Osteocyte (in vitro differentiated cells): ENCODE results near the gene LRRC59. TPM values are rescaled to one million over a fixed set of nuclear protein-coding genes. Genes with fewer than 3 reads are reported as not detected.
A peak's percentile ranks its signal among the peaks of the same experiment; 100 is the strongest.

Experiments
- DNase-seq: peaks from one replicate; pipeline ENCODE4 v3.0.0; 2021; ENCODE audit warnings: mixed read lengths; ENCODE audit not compliant: unreplicated experiment; ENCODE audit errors: extremely low spot score
- H3K27ac Mint-ChIP-seq: one replicate; pipeline ENCODE4 v1.8.0; 2021; ENCODE audit warnings: mild to moderate bottlenecking, mixed read lengths; ENCODE audit not compliant: unreplicated experiment
- H3K27me3 Mint-ChIP-seq: one replicate; pipeline ENCODE4 v1.8.0; 2021; ENCODE audit warnings: mixed read lengths; ENCODE audit not compliant: unreplicated experiment
- H3K36me3 Mint-ChIP-seq: one replicate; pipeline ENCODE4 v1.8.0; 2021; ENCODE audit warnings: mixed read lengths; ENCODE audit not compliant: unreplicated experiment
- H3K4me1 Mint-ChIP-seq: one replicate; pipeline ENCODE4 v1.8.0; 2021; ENCODE audit warnings: mixed read lengths; ENCODE audit not compliant: unreplicated experiment
- H3K4me3 Mint-ChIP-seq: one replicate; pipeline ENCODE4 v1.8.0; 2021; ENCODE audit warnings: mild to moderate bottlenecking, moderate library complexity, mixed read lengths; ENCODE audit not compliant: unreplicated experiment
- H3K9me3 Mint-ChIP-seq: one replicate; pipeline ENCODE4 v1.8.0; 2021; ENCODE audit warnings: mixed read lengths; ENCODE audit not compliant: unreplicated experiment
- total RNA-seq: library from RNA; stranded (reverse); gene quantifications from 2 replicates; pipeline ENCODE4 v1.2.1, GENCODE V29; 2021
- TF ChIP-seq, protein P1 (sequence below): fragments of 200-600 bp; sonication (generic); IDR thresholded peaks from 2 replicates; pipeline ENCODE4 v1.5.0; 2021; ENCODE audit warnings: antibody characterized with exemption, mild to moderate bottlenecking, moderate library complexity

The LRRC59 gene
- total RNA-seq, 1 donor from 2014 or later, result 87.2 TPM

DNA sequence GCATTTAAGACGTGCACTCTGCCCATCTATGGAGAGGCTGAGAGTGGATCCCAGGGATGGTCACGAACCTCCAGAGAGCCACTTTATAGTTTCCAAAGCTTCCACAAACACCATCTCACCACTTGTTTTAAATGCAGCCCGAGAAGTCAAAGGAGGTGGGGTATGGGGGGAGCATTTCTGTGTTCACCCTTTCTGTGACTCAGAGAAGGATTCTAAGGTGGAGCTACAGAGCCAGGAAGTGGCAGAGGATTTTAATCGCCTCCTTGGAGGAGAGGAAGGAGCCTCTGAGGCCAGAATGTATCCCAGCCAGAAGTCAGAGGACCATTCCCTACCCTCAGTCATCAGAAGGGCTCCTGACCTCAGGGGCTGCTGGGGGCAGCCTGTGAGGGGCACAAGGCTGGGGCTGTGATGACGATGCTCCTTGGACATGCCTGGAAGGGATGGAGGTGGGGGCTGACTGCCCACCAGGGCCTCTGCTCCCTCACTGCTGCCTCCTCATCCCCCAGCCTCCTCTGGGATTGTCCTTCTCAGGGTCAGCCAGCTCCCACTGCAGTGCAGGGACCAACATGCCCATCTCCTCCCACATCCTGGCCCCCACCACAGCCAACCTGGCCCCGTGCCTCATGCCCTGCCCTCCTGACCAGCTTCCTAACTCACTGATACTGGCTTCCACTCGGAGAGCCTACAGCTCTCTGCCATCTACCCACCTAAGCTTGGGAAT lies 48.6 kb downstream of the LRRC59 start:
- no peak for DNase-seq
- Mint-ChIP-seq H3K4me1 (peaks cover 24% of the 10 kb centered on the region), H3K36me3 (peaks cover 8% of the 10 kb centered on the region), H3K27me3 (peaks cover 4% of the 10 kb centered on the region), H3K27ac (no peak overlapping the region), H3K9me3 (no peaks in the 10 kb centered on the region), H3K4me3 (no peak overlapping the region)
- TF ChIP-seq, protein P1, sequence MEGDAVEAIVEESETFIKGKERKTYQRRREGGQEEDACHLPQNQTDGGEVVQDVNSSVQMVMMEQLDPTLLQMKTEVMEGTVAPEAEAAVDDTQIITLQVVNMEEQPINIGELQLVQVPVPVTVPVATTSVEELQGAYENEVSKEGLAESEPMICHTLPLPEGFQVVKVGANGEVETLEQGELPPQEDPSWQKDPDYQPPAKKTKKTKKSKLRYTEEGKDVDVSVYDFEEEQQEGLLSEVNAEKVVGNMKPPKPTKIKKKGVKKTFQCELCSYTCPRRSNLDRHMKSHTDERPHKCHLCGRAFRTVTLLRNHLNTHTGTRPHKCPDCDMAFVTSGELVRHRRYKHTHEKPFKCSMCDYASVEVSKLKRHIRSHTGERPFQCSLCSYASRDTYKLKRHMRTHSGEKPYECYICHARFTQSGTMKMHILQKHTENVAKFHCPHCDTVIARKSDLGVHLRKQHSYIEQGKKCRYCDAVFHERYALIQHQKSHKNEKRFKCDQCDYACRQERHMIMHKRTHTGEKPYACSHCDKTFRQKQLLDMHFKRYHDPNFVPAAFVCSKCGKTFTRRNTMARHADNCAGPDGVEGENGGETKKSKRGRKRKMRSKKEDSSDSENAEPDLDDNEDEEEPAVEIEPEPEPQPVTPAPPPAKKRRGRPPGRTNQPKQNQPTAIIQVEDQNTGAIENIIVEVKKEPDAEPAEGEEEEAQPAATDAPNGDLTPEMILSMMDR, result no peak

DNA sequence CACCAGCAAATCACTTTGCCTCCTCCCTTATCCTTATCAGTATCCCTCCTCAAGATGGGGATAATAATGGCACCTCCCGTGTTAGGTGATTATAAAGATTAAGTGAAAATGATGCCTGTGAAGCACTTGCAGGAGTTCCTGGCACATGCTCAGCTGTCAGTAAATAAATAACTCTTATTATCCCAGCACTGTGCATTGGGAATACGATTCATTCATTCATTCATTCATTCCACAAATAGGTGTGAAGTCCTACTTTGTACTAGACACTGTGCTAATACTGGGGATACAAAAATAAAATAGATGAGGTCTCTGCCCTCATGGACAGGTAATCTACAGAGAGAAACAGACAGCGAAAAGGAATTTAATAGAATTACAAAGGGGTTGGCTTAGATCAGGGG lies 49.4 kb downstream of the LRRC59 start:
- no peak overlapping the region for H3K27ac Mint-ChIP-seq
- TF ChIP-seq, protein P1, result no peak
- peaks cover 4% of the 10 kb centered on the region for H3K36me3 Mint-ChIP-seq
- peaks cover 4% of the 10 kb centered on the region for H3K27me3 Mint-ChIP-seq
- no peaks in the 10 kb centered on the region for H3K9me3 Mint-ChIP-seq
- DNase-seq, result no peak
- H3K4me3 Mint-ChIP-seq, result peak overlapping the region; percentile 93
- H3K4me1 Mint-ChIP-seq, result peaks cover 24% of the 10 kb centered on the region

DNA sequence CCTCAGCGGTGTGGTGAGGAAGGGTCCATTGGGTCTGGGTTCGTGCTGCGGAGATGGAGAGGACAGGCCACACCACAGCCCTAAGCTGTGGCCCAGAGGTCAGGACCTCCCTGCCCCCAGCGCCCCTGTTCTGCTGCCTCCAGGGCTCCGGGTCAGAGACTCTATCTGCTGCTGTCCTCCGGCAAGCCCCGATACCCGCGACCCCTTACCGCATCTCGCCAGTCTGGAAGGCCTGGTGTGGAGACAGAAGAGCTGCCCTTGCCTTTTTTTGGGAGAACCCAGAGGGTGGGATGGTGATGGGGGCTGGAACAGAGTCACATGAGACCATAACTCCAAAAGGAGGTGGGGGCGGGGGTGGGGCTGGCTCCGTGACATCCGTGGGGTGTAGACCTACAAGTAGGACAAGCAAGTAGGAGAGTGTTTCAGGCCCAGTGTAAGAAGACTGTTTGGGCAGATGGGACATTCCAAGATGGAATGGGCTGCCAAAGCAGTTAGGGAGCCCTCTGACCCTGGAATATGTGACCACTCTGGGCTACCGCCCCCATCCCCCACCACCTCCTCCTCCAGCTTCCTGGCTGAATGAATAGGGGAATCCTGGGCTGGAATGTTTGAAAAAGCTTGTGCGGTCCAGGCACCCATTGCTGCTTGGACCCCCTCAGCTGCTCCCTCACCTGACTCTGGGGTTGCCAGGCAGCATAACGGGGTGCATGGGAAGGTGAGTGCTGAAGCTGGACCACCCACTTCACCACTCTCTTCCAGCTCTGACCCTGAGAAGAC lies 50.0 kb downstream of the LRRC59 start:
- H3K27ac Mint-ChIP-seq, result peak overlapping the region; percentile 82
- H3K36me3 Mint-ChIP-seq, result peaks cover 4% of the 10 kb centered on the region

GRCh38 chr17:50346313-50347116 lies 50.8 kb downstream of the LRRC59 start:
- no peaks in the 10 kb centered on the region for H3K9me3 Mint-ChIP-seq
- TF ChIP-seq, protein P1, result no peak
- DNase-seq, result no peak
- peak overlapping the region; percentile 82 for H3K27ac Mint-ChIP-seq
- H3K27me3 Mint-ChIP-seq, result peaks cover 4% of the 10 kb centered on the region
- peak overlapping the region; percentile 93 for H3K4me3 Mint-ChIP-seq
- peaks cover 24% of the 10 kb centered on the region for H3K4me1 Mint-ChIP-seq
- H3K36me3 Mint-ChIP-seq, result peaks cover under 1% of the 10 kb centered on the region

More for the DNA sequence above, 50.0 kb downstream of the LRRC59 start:
- H3K4me1 Mint-ChIP-seq, result peaks cover 24% of the 10 kb centered on the region
- H3K27me3 Mint-ChIP-seq, result peaks cover 4% of the 10 kb centered on the region
- no peaks in the 10 kb centered on the region for H3K9me3 Mint-ChIP-seq
- TF ChIP-seq, protein P1, result no peak
- no peak for DNase-seq
- peak overlapping the region; percentile 93 for H3K4me3 Mint-ChIP-seq
